ENCODE data around the gene EFHD2. TPM values are rescaled to one million over a fixed set of nuclear protein-coding genes. Genes with fewer than 3 reads are reported as not detected.
A peak's percentile ranks its signal among the peaks of the same experiment; 100 is the strongest.
"Not testable (repeated sequence)": the region's sequence is repeated elsewhere in the genome, so short reads cannot be mapped to it uniquely, and the experiment has no call there.

The EFHD2 gene
- total RNA-seq, 2 experiments from 2014 or later: 49.4 TPM

- Mint-ChIP-seq H3K36me3 (peaks cover 9% of the 10 kb centered on the region), H3K27me3 (no peaks in the 10 kb centered on the region), H3K27ac (no peak overlapping the region)
Observed at GRCh38 chr1:15425521-15425920, 15.8 kb downstream of the EFHD2 start.

GRCh38 chr1:15425958-15426357, 16.3 kb downstream of the EFHD2 start:
- ATAC-seq (ENCODE audit: low read depth) (no peak), DNase-seq (no peak)
- H3K4me3 Mint-ChIP-seq: no peak overlapping the region
- H3K27ac Mint-ChIP-seq: peak overlapping the region; percentile 69
- H3K27me3 Mint-ChIP-seq: no peaks in the 10 kb centered on the region
- H3K9me3 Mint-ChIP-seq: peaks cover under 1% of the 10 kb centered on the region
- peaks cover 8% of the 10 kb centered on the region for H3K4me1 Mint-ChIP-seq
- peaks cover 5% of the 10 kb centered on the region for H3K36me3 Mint-ChIP-seq
- POLR2A ChIA-PET: no interaction called here

More at GRCh38 chr1:15425521-15425920, 15.8 kb downstream of the EFHD2 start:
- DNase-seq (no peak), ATAC-seq (ENCODE audit: low read depth) (no peak)
- Mint-ChIP-seq H3K4me3 (no peak overlapping the region), H3K9me3 (peaks cover 4% of the 10 kb centered on the region), H3K4me1 (peaks cover 8% of the 10 kb centered on the region)
- POLR2A ChIA-PET: no interaction called here

- Mint-ChIP-seq H3K36me3 (peaks cover 3% of the 10 kb centered on the region), H3K4me3 (no peak overlapping the region), H3K9me3 (no peaks in the 10 kb centered on the region), H3K27me3 (no peaks in the 10 kb centered on the region), H3K4me1 (peaks cover 8% of the 10 kb centered on the region), H3K27ac (peak overlapping the region; percentile 69)
- DNase-seq: no peak
- ATAC-seq (ENCODE audit: low read depth): no peak
- POLR2A ChIA-PET: no interaction called here
Observed at GRCh38 chr1:15426492-15427279, 17.0 kb downstream of the EFHD2 start.

GRCh38 chr1:15427280-15427666, 17.6 kb downstream of the EFHD2 start:
- Mint-ChIP-seq H3K9me3 (no peaks in the 10 kb centered on the region), H3K27me3 (no peaks in the 10 kb centered on the region), H3K4me3 (no peak overlapping the region), H3K27ac (no peak overlapping the region), H3K36me3 (peaks cover 3% of the 10 kb centered on the region), H3K4me1 (peaks cover 8% of the 10 kb centered on the region)
- ATAC-seq (ENCODE audit: low read depth) (no peak), DNase-seq (no peak)
- POLR2A ChIA-PET: no interaction called here

GRCh38 chr1:15428252-15428651, 18.6 kb downstream of the EFHD2 start:
- DNase-seq; H3K4me3 Mint-ChIP-seq; H3K27me3 Mint-ChIP-seq; H3K9me3 Mint-ChIP-seq; POLR2A ChIA-PET; H3K4me1 Mint-ChIP-seq; H3K36me3 Mint-ChIP-seq; ATAC-seq (ENCODE audit: low read depth); H3K27ac Mint-ChIP-seq: not testable (repeated sequence)

- Mint-ChIP-seq H3K9me3 (no peaks in the 10 kb centered on the region), H3K27me3 (no peaks in the 10 kb centered on the region), H3K27ac (no peak overlapping the region), H3K4me3 (no peak overlapping the region), H3K36me3 (peaks cover 3% of the 10 kb centered on the region), H3K4me1 (peaks cover 8% of the 10 kb centered on the region)
- POLR2A ChIA-PET: no interaction called here
- DNase-seq: no peak
- no peak for ATAC-seq (ENCODE audit: low read depth)
Observed at GRCh38 chr1:15428815-15429435, 19.2 kb downstream of the EFHD2 start.

- H3K9me3 Mint-ChIP-seq: no peaks in the 10 kb centered on the region
- ATAC-seq (ENCODE audit: low read depth) (no peak), DNase-seq (no peak)
- H3K27me3 Mint-ChIP-seq: no peaks in the 10 kb centered on the region
- no peak overlapping the region for H3K27ac Mint-ChIP-seq
- POLR2A ChIA-PET: interaction anchor here (0.7 kb wide), 1 partner anchor 233 kb away, joined by 3 read pairs; no protein-coding TSS in a partner anchor
- H3K4me1 Mint-ChIP-seq: peaks cover 8% of the 10 kb centered on the region
- peaks cover 3% of the 10 kb centered on the region for H3K36me3 Mint-ChIP-seq
- H3K4me3 Mint-ChIP-seq: no peak overlapping the region
Observed at GRCh38 chr1:15429701-15430149, 20.0 kb downstream of the EFHD2 start.

- DNase-seq: peak; percentile 82
- POLR2A ChIA-PET: interaction anchor here (1.5 kb wide), 1 partner anchor 108 kb away, joined by 9 read pairs; no protein-coding TSS in a partner anchor
- Mint-ChIP-seq H3K4me3 (no peak overlapping the region), H3K27me3 (no peaks in the 10 kb centered on the region), H3K27ac (no peak overlapping the region), H3K4me1 (peaks cover 8% of the 10 kb centered on the region), H3K9me3 (no peaks in the 10 kb centered on the region), H3K36me3 (peaks cover 3% of the 10 kb centered on the region)
- ATAC-seq (ENCODE audit: low read depth): peak; percentile 46
Observed at GRCh38 chr1:15430787-15431570, 21.3 kb downstream of the EFHD2 start.

- no peak for ATAC-seq (ENCODE audit: low read depth)
- no peak for DNase-seq
- Mint-ChIP-seq H3K4me3 (no peak overlapping the region), H3K9me3 (no peaks in the 10 kb centered on the region), H3K27ac (no peak overlapping the region), H3K36me3 (peaks cover 2% of the 10 kb centered on the region), H3K27me3 (no peaks in the 10 kb centered on the region), H3K4me1 (peaks cover 2% of the 10 kb centered on the region)
- POLR2A ChIA-PET: interaction anchor here (1.5 kb wide), 1 partner anchor 108 kb away, joined by 9 read pairs; no protein-coding TSS in a partner anchor
Observed at GRCh38 chr1:15431571-15431948, 21.9 kb downstream of the EFHD2 start.

- Mint-ChIP-seq H3K36me3 (no peaks in the 10 kb centered on the region), H3K27me3 (no peaks in the 10 kb centered on the region), H3K4me1 (no peaks in the 10 kb centered on the region), H3K4me3 (no peak overlapping the region), H3K9me3 (no peaks in the 10 kb centered on the region), H3K27ac (no peak overlapping the region)
- DNase-seq: no peak
- ATAC-seq (ENCODE audit: low read depth): no peak
- POLR2A ChIA-PET: interaction anchor here (0.6 to 1.5 kb wide), 2 partner anchors 109 to 343 kb away, joined by 4 to 9 read pairs; no protein-coding TSS in a partner anchor
Observed at GRCh38 chr1:15432324-15432723, 22.6 kb downstream of the EFHD2 start.

- Mint-ChIP-seq H3K9me3 (no peaks in the 10 kb centered on the region), H3K36me3 (no peaks in the 10 kb centered on the region), H3K27ac (no peak overlapping the region), H3K4me3 (no peak overlapping the region), H3K4me1 (no peaks in the 10 kb centered on the region), H3K27me3 (no peaks in the 10 kb centered on the region)
- ATAC-seq (ENCODE audit: low read depth): no peak
- no peak for DNase-seq
- POLR2A ChIA-PET: no interaction called here
Observed at GRCh38 chr1:15433471-15433870, 23.8 kb downstream of the EFHD2 start.

- not testable (repeated sequence) for H3K27ac Mint-ChIP-seq; ATAC-seq (ENCODE audit: low read depth); H3K4me3 Mint-ChIP-seq; H3K36me3 Mint-ChIP-seq; H3K27me3 Mint-ChIP-seq; H3K9me3 Mint-ChIP-seq; DNase-seq; H3K4me1 Mint-ChIP-seq
- POLR2A ChIA-PET: interaction anchor here (0.6 kb wide), 1 partner anchor 69 kb away, joined by 3 read pairs; no protein-coding TSS in a partner anchor
Observed at GRCh38 chr1:15434739-15435138, 25.1 kb downstream of the EFHD2 start.

Measured in activated naive CD8-positive, alpha-beta T cell treated with anti-CD3 and anti-CD28 coated beads, Interleukin-2, amount 10 ng/mL, durations not matched to agents 7 days and 5 days (primary cell).